Upper lobe of left lung (tissue), 4 donors: ENCODE results near the gene GTF2A1L.

Experiments
- CTCF ChIP-seq, 6 experiments: fragments of 450-650 bp in 4 of 6; fragments of 200-600 bp in 2 of 6; sonication (generic) in 2 of 6; IDR thresholded peaks; one replicate each; pipeline ENCODE4 v1.5.1; 2016 to 2019; ENCODE audit warnings: antibody characterized with exemption in 6 of 6
- EP300 ChIP-seq, 4 donors: sonication (generic); formaldehyde crosslinking; IDR thresholded peaks; one replicate each; pipeline ENCODE4 v1.5.1; 2017; ENCODE audit warnings: antibody characterized with exemption in 4 of 4, control low read depth in 2 of 4
- POLR2A ChIP-seq, 4 donors: fragments of 450-650 bp; IDR thresholded peaks; one replicate each; pipeline ENCODE4 v1.5.1; 2016 to 2017; ENCODE audit warnings: antibody characterized with exemption in 4 of 4, mild to moderate bottlenecking in 2 of 4
- POLR2AphosphoS5 ChIP-seq, 2 donors: sonication (generic); formaldehyde crosslinking; IDR thresholded peaks; one replicate each; pipeline ENCODE4 v1.5.1; 2017; ENCODE audit warnings: antibody characterized with exemption in 2 of 2

GRCh38 chr2:48713647-48714046 lies 96.0 kb downstream of the GTF2A1L start:
- TF ChIP-seq CTCF (IDR thresholded peaks at IDR 0.05) (no peak), EP300 (IDR thresholded peaks at IDR 0.05) (no peak), POLR2AphosphoS5 (IDR thresholded peaks at IDR 0.05) (no peak), POLR2A (IDR thresholded peaks at IDR 0.05) (no peak)
